ENCODE data around the gene HNF1B.
"Not testable (repeated sequence)": the region's sequence is repeated elsewhere in the genome, so short reads cannot be mapped to it uniquely, and the experiment has no call there.

GRCh38 chr17:37782460-37782859 is 37.6 kb upstream of the HNF1B start:
- not testable (repeated sequence) for TF ChIP-seq CTCF (IDR thresholded peaks at IDR 0.05); USF1 (IDR thresholded peaks at IDR 0.05; ENCODE audit: borderline replicate concordance, low read depth); REST (IDR thresholded peaks at IDR 0.05; ENCODE audit: low read depth, low read length); POLR2AphosphoS5 (IDR thresholded peaks at IDR 0.05; ENCODE audit: low read depth, low read length); GABPA (IDR thresholded peaks at IDR 0.05; ENCODE audit: low read depth); TAF1 (IDR thresholded peaks at IDR 0.05; ENCODE audit: borderline replicate concordance, low read depth, low read length); TCF12 (IDR thresholded peaks at IDR 0.05); FOSL2 (IDR thresholded peaks at IDR 0.05; ENCODE audit: borderline replicate concordance, low read depth); CHD2 (IDR thresholded peaks at IDR 0.05; ENCODE audit: low read length, partially characterized antibody); RXRA (IDR thresholded peaks at IDR 0.05; ENCODE audit: borderline replicate concordance, low read depth); FOXM1 (IDR thresholded peaks at IDR 0.05; ENCODE audit: low read depth); YY1 (IDR thresholded peaks at IDR 0.05; ENCODE audit: low read depth); EZH2phosphoT487 (IDR thresholded peaks at IDR 0.05; ENCODE audit: borderline replicate concordance, low read depth)

All from SK-N-SH (cell line).